Peyer's patch (tissue), 4 donors: ENCODE measurements around the gene NUDT11. TPM values are rescaled to one million over a fixed set of nuclear protein-coding genes. Genes with fewer than 3 reads are reported as not detected.
"Not testable (repeated sequence)": the region's sequence is repeated elsewhere in the genome, so short reads cannot be mapped to it uniquely, and the experiment has no call there.

Experiments used
- DNase-seq, 3 donors: peaks; one replicate each; pipeline ENCODE4 v3.0.0-alpha.2; 2017 to 2019
- H3K27ac ChIP-seq, 4 donors: fragments of 200-600 bp; sonication (generic); one replicate each; pipeline ENCODE4 v1.5.1; 2016 to 2019
- H3K27me3 ChIP-seq, 2 donors: fragments of 200-600 bp; sonication (generic); one replicate each; pipeline ENCODE4 v1.5.1; 2019
- H3K36me3 ChIP-seq, 3 donors: fragments of 200-600 bp; sonication (generic); one replicate each; pipeline ENCODE4 v1.5.1; 2016 to 2019
- H3K4me1 ChIP-seq, 4 donors: fragments of 200-600 bp; sonication (generic); one replicate each; pipeline ENCODE4 v1.5.1; 2016 to 2019
- H3K4me3 ChIP-seq, 4 donors: fragments of 200-600 bp; sonication (generic); 1 replicate in 3 of 4; 2 replicates in 1 of 4; pipeline ENCODE4 v1.5.1; 2016 to 2019; ENCODE audit warnings: mild to moderate bottlenecking in 1 of 4
- H3K9me3 ChIP-seq, 4 donors: fragments of 200-600 bp; sonication (generic); one replicate each; pipeline ENCODE4 v1.5.1; 2016 to 2019; ENCODE audit warnings: mild to moderate bottlenecking in 1 of 4
- CTCF ChIP-seq, 6 experiments: fragments of 450-650 bp in 4 of 6; fragments of 200-600 bp in 2 of 6; sonication (generic) in 1 of 6; IDR thresholded peaks; one replicate each; pipeline ENCODE4 v1.5.1; 2017 to 2019; ENCODE audit warnings: antibody characterized with exemption in 6 of 6, mild to moderate bottlenecking in 3 of 6, moderate library complexity in 1 of 6
- POLR2A ChIP-seq, 2 donors: fragments of 450-650 bp; IDR thresholded peaks; one replicate each; pipeline ENCODE4 v1.5.1; 2017; ENCODE audit warnings: antibody characterized with exemption in 2 of 2, mild to moderate bottlenecking in 2 of 2, moderate library complexity in 2 of 2
- total RNA-seq, 4 donors: library from RNA; depleted of rRNA; stranded (reverse); fragments of >200 nt; gene quantifications; one replicate each; pipeline ENCODE4 v1.1.0, GENCODE V29; 2016

NUDT11 gene
- total RNA-seq, 4 donors from 2014 or later: 0.35 TPM; not detected in 3

GRCh38 chrX:51487960-51488267 lies 8.5 kb downstream of the NUDT11 start:
- H3K4me1 ChIP-seq: no peaks in the 10 kb centered on the region
- H3K9me3 ChIP-seq: no peaks in the 10 kb centered on the region
- H3K27ac ChIP-seq: no peak overlapping the region
- no peaks in the 10 kb centered on the region for H3K36me3 ChIP-seq
- H3K4me3 ChIP-seq: no peak overlapping the region
- DNase-seq: no peak
- no peaks in the 10 kb centered on the region for H3K27me3 ChIP-seq
- TF ChIP-seq POLR2A (IDR thresholded peaks at IDR 0.05): no peak
- TF ChIP-seq CTCF (IDR thresholded peaks at IDR 0.05): no peak

GRCh38 chrX:51484616-51485015 lies 11.8 kb downstream of the NUDT11 start:
- no peak overlapping the region for H3K27ac ChIP-seq
- no peak overlapping the region for H3K4me3 ChIP-seq
- H3K9me3 ChIP-seq: no peaks in the 10 kb centered on the region
- H3K27me3 ChIP-seq: no peaks in the 10 kb centered on the region
- no peak for DNase-seq
- TF ChIP-seq POLR2A (IDR thresholded peaks at IDR 0.05) (no peak), CTCF (IDR thresholded peaks at IDR 0.05) (no peak)
- no peaks in the 10 kb centered on the region for H3K4me1 ChIP-seq
- no peaks in the 10 kb centered on the region for H3K36me3 ChIP-seq

GRCh38 chrX:51482411-51482810 lies 14.0 kb downstream of the NUDT11 start:
- not testable (repeated sequence) for H3K27me3 ChIP-seq, H3K27ac ChIP-seq, DNase-seq, H3K4me3 ChIP-seq, H3K4me1 ChIP-seq, H3K9me3 ChIP-seq, H3K36me3 ChIP-seq

- no peak overlapping the region for H3K27ac ChIP-seq
- no peaks in the 10 kb centered on the region for H3K27me3 ChIP-seq
- no peaks in the 10 kb centered on the region for H3K9me3 ChIP-seq
- H3K4me1 ChIP-seq: no peaks in the 10 kb centered on the region
- TF ChIP-seq CTCF (IDR thresholded peaks at IDR 0.05): no peak
- no peak for DNase-seq
- no peak overlapping the region for H3K4me3 ChIP-seq
- H3K36me3 ChIP-seq: no peaks in the 10 kb centered on the region
Measured at GRCh38 chrX:51476930-51477329, 19.5 kb downstream of the NUDT11 start.

GRCh38 chrX:51463322-51463721 lies 33.1 kb downstream of the NUDT11 start:
- Histone ChIP-seq H3K4me3 (no peak overlapping the region), H3K27me3 (no peaks in the 10 kb centered on the region)

More at GRCh38 chrX:51463322-51463721, 33.1 kb downstream of the NUDT11 start:
- TF ChIP-seq CTCF (IDR thresholded peaks at IDR 0.05) (no peak), POLR2A (IDR thresholded peaks at IDR 0.05) (no peak)
- no peaks in the 10 kb centered on the region for H3K36me3 ChIP-seq
- H3K27ac ChIP-seq: no peak overlapping the region
- DNase-seq: no peak
- H3K9me3 ChIP-seq: no peaks in the 10 kb centered on the region
- no peaks in the 10 kb centered on the region for H3K4me1 ChIP-seq
